Measurements from ENCODE around the gene SLC16A14. TPM values are rescaled to one million over a fixed set of nuclear protein-coding genes. Genes with fewer than 3 reads are reported as not detected.

Gene SLC16A14
- polyA plus RNA-seq, 3 donors, result not detected

DNA sequence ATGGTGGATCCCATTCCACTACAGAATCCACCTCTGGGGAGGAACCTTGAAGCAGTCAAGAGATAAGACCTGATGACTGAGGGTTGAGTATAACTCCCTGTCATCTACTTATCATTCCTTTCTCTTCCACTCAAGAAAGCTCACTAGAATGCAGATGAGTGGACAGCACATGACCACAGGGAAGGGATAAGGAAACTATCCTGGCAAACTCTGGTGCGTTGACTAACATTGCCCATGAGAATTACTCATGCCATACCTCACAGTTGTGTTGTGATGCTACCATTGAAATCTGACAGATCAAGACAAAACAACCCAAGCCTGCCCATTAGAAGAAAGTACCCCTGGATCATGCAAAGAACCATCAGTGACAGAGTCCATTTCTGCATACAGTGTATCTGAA is 26.5 kb downstream of the SLC16A14 start:
- DNase-seq, result no peak
- no peak overlapping the region for H3K4me2 ChIP-seq (replicated peaks; ENCODE audit: extremely low read depth, low read length, poor library complexity, severe bottlenecking)
- H3K36me3 ChIP-seq (replicated peaks in 1 of 2; ENCODE audit: control insufficient read depth in 1 of 2, insufficient read depth in 2 of 2, low read length in 2 of 2), result no peaks in the 10 kb centered on the region
- WGBS (ENCODE audit: insufficient coverage), result no CpG with 5 or more reads among the region's 1 CpG
- H3K27me3 ChIP-seq (ENCODE audit: control insufficient read depth in 2 of 2, insufficient read depth in 2 of 2, low read length in 2 of 2), result no peaks in the 10 kb centered on the region
- no peaks in the 10 kb centered on the region for H3K4me1 ChIP-seq (ENCODE audit: control insufficient read depth in 1 of 2, insufficient read depth in 2 of 2, low read length in 2 of 2)
- H3K4me3 Mint-ChIP-seq, result no peak overlapping the region
- H3K27ac ChIP-seq (ENCODE audit: low read depth in 1 of 2, low read length in 2 of 2), result no peak overlapping the region
- no peak overlapping the region for H3K4me3 ChIP-seq (replicated peaks in 1 of 3; ENCODE audit: low read depth in 2 of 3, low read length in 3 of 3)
- intact Hi-C loops (cut with micrococcal nuclease), result no loop called here
- peaks cover 0 to 5% (median 3%) of the 10 kb centered on the region in 7 donors for H3K9me3 Mint-ChIP-seq
- H3K4me1 Mint-ChIP-seq, result no peaks in the 10 kb centered on the region
- no peaks in the 10 kb centered on the region for H4K20me1 ChIP-seq (ENCODE audit: insufficient read depth, low read length)
- H3K27me3 Mint-ChIP-seq (ENCODE audit: low read depth in 3 of 3), result peaks cover 0 to 3% (median 0%) of the 10 kb centered on the region in 3 donors
- H3K36me3 Mint-ChIP-seq, result no peaks in the 10 kb centered on the region
- no peak overlapping the region for H2AFZ ChIP-seq (ENCODE audit: insufficient read depth, low read depth, low read length, poor library complexity, severe bottlenecking)
- no peak overlapping the region for H3K9ac ChIP-seq (ENCODE audit: insufficient read depth, low read length, poor library complexity, severe bottlenecking)
- no peak overlapping the region for H3K27ac Mint-ChIP-seq
- TF ChIP-seq, protein P1, sequence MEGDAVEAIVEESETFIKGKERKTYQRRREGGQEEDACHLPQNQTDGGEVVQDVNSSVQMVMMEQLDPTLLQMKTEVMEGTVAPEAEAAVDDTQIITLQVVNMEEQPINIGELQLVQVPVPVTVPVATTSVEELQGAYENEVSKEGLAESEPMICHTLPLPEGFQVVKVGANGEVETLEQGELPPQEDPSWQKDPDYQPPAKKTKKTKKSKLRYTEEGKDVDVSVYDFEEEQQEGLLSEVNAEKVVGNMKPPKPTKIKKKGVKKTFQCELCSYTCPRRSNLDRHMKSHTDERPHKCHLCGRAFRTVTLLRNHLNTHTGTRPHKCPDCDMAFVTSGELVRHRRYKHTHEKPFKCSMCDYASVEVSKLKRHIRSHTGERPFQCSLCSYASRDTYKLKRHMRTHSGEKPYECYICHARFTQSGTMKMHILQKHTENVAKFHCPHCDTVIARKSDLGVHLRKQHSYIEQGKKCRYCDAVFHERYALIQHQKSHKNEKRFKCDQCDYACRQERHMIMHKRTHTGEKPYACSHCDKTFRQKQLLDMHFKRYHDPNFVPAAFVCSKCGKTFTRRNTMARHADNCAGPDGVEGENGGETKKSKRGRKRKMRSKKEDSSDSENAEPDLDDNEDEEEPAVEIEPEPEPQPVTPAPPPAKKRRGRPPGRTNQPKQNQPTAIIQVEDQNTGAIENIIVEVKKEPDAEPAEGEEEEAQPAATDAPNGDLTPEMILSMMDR (IDR thresholded peaks at IDR 0.05), result no peak
- H3K9me3 ChIP-seq (replicated peaks in 1 of 2; ENCODE audit: control insufficient read depth in 1 of 2, insufficient read depth in 1 of 2, low read length in 2 of 2), result no peaks in the 10 kb centered on the region
- H3K79me2 ChIP-seq (ENCODE audit: insufficient read depth, low read length), result no peaks in the 10 kb centered on the region

DNA sequence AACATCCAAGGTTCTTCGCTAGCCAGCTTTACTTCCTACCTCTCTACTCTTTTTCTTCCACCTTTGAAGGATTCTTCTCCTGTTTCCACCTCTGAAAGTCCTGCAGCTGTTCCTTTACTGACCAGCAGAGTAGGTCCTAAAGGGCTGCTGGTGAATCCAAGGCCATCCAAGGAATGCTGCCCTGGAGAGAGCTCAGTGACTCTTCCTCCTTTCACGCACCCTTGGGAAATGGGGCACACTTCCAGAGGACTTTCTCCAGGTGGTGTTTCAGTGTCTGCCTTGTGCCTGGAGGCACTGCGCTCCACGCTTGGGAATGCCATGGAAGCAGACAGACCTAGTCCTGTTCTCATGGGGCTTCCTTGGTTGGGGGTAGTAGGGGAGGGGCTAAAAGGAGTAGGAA is 45.4 kb downstream of the SLC16A14 start:
- peaks cover 0 to 4% (median 2%) of the 10 kb centered on the region in 3 donors for H3K27me3 Mint-ChIP-seq (ENCODE audit: low read depth in 3 of 3)
- Histone ChIP-seq H4K20me1 (ENCODE audit: insufficient read depth, low read length) (no peaks in the 10 kb centered on the region), H3K27me3 (ENCODE audit: control insufficient read depth in 2 of 2, insufficient read depth in 2 of 2, low read length in 2 of 2) (no peaks in the 10 kb centered on the region), H3K4me1 (ENCODE audit: control insufficient read depth in 1 of 2, insufficient read depth in 2 of 2, low read length in 2 of 2) (no peaks in the 10 kb centered on the region), H3K4me2 (replicated peaks; ENCODE audit: extremely low read depth, low read length, poor library complexity, severe bottlenecking) (no peak overlapping the region), H3K36me3 (replicated peaks in 1 of 2; ENCODE audit: control insufficient read depth in 1 of 2, insufficient read depth in 2 of 2, low read length in 2 of 2) (no peaks in the 10 kb centered on the region), H3K27ac (ENCODE audit: low read depth in 1 of 2, low read length in 2 of 2) (no peak overlapping the region), H3K9me3 (replicated peaks in 1 of 2; ENCODE audit: control insufficient read depth in 1 of 2, insufficient read depth in 1 of 2, low read length in 2 of 2) (no peaks in the 10 kb centered on the region), H3K4me3 (replicated peaks in 1 of 3; ENCODE audit: low read depth in 2 of 3, low read length in 3 of 3) (no peak overlapping the region), H3K9ac (ENCODE audit: insufficient read depth, low read length, poor library complexity, severe bottlenecking) (no peak overlapping the region), H2AFZ (ENCODE audit: insufficient read depth, low read depth, low read length, poor library complexity, severe bottlenecking) (no peak overlapping the region), H3K79me2 (ENCODE audit: insufficient read depth, low read length) (no peaks in the 10 kb centered on the region)
- peaks cover under 1% of the 10 kb centered on the region for H3K4me1 Mint-ChIP-seq
- DNase-seq, result no peak
- H3K27ac Mint-ChIP-seq, result no peak overlapping the region
- TF ChIP-seq, protein P1 (IDR thresholded peaks at IDR 0.05), result no peak
- WGBS (ENCODE audit: insufficient coverage), result 89% methylated on average over 3 of the region's 4 CpGs
- H3K4me3 Mint-ChIP-seq, result no peak overlapping the region
- H3K9me3 Mint-ChIP-seq, result peaks cover 0 to 2% (median 0%) of the 10 kb centered on the region in 7 donors
- no peaks in the 10 kb centered on the region for H3K36me3 Mint-ChIP-seq
- intact Hi-C loops (cut with micrococcal nuclease), result no loop called here

Data from CD14-positive monocyte (primary cell).